Sigmoid colon (tissue), 7 donors: ENCODE data around the gene ZAP70. TPM values are rescaled to one million over a fixed set of nuclear protein-coding genes. Genes with fewer than 3 reads are reported as not detected.

Experiments
- DNase-seq: peaks from one replicate; pipeline ENCODE4 v3.0.0-alpha.2; 2019
- H3K27ac ChIP-seq, 4 donors: fragments of 200-600 bp; sonication (generic); one replicate each; pipeline ENCODE4 v1.5.1; 2016 to 2019; ENCODE audit warnings: mild to moderate bottlenecking in 1 of 4
- H3K27me3 ChIP-seq, 3 donors: fragments of 200-600 bp; sonication (generic); one replicate each; pipeline ENCODE4 v1.5.1; 2019; ENCODE audit warnings: mild to moderate bottlenecking in 1 of 3
- H3K36me3 ChIP-seq, 4 donors: fragments of 200-600 bp; sonication (generic); one replicate each; pipeline ENCODE4 v1.5.1; 2016 to 2019
- H3K4me1 ChIP-seq, 4 donors: fragments of 200-600 bp; sonication (generic); one replicate each; pipeline ENCODE4 v1.5.1; 2017 to 2019
- H3K4me3 ChIP-seq, 4 donors: fragments of 200-600 bp; sonication (generic); one replicate each; pipeline ENCODE4 v1.5.1; 2017 to 2019; ENCODE audit warnings: mild to moderate bottlenecking in 2 of 4, moderate library complexity in 1 of 4
- H3K9me3 ChIP-seq, 4 donors: fragments of 200-600 bp in 3 of 4; sonication (generic) in 3 of 4; one replicate each; pipeline versions ENCODE4 v1.5.1 to v1.6.1; 2013 to 2019
- EP300 ChIP-seq, 4 donors: sonication (generic); formaldehyde crosslinking; IDR thresholded peaks; one replicate each; pipeline ENCODE4 v1.6.1; 2017; ENCODE audit warnings: antibody characterized with exemption in 4 of 4
- POLR2A ChIP-seq, 2 donors: fragments of 450-650 bp; IDR thresholded peaks; one replicate each; pipeline ENCODE4 v1.6.1; 2016; ENCODE audit warnings: antibody characterized with exemption in 2 of 2, mild to moderate bottlenecking in 2 of 2, moderate library complexity in 2 of 2
- POLR2AphosphoS5 ChIP-seq, 4 donors: sonication (generic); formaldehyde crosslinking; IDR thresholded peaks; one replicate each; pipeline ENCODE4 v1.6.1; 2017; ENCODE audit warnings: antibody characterized with exemption in 4 of 4
- WGBS, 2 donors: extraction: QIAGEN DNeasy Blood & Tissue Kit; methylation state at CpG; one replicate each; pipeline ENCODE4 v1.1.7; 2013; 5-methylcytosine and 5-hydroxymethylcytosine counted together
- intact Hi-C: fragments of 100-400 bp; cut with DNase I; formaldehyde crosslinking; loops from one replicate; pipeline ENCODE4 v1.15.1; 2023
- polyA plus RNA-seq, 3 donors: library from polyadenylated mRNA; stranded (reverse); fragments of 200-250 nt; gene quantifications; one replicate each; pipeline ENCODE4 v1.2.3, GENCODE V29; 2013
- total RNA-seq, 4 donors: library from RNA; depleted of rRNA; stranded (reverse); fragments of >200 nt; gene quantifications; one replicate each; pipeline ENCODE4 v1.1.0, GENCODE V29; 2016
- TF ChIP-seq, protein P1 (sequence below), 4 experiments: fragments of 450-650 bp in 3 of 4; fragments of 200-600 bp in 1 of 4; IDR thresholded peaks; one replicate each; pipeline ENCODE4 v1.5.1; 2016 to 2019; ENCODE audit warnings: antibody characterized with exemption in 4 of 4, mild to moderate bottlenecking in 3 of 4, moderate library complexity in 2 of 4
- donor health status: healthy with polysubstance abuse.
- donor health status: Bipolar disorder and iron deficiency.
- donor health status: healthy.

The ZAP70 gene
- total and polyA plus RNA-seq, 7 donors: 1.3 to 28.0 (median 2.5) TPM; not detected in 2

DNA sequence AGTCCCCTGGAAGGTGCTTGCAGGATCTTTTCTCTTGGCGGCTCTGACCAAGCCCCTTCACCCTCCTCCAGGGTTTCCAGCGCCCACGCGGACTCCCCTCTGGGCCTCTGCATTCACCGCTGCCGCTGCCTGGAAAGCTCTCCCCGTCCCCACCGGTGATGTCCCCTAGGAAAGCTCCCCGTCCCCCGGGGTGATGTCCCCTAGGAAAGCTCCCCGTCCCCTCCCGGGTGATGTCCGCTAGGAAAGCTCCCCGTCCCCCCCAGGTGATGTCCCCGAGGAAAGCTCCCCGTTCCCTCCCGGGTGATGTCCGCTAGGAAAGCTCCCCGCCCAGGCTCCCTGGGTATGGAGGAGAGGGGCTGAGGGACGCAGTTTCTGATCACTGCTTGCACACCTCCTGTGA lies 27.9 kb downstream of the ZAP70 start:
- no peak for DNase-seq
- Histone ChIP-seq H3K4me3 (no peak overlapping the region), H3K4me1 (peaks cover 0 to 12% (median 8%) of the 10 kb centered on the region in 4 donors), H3K27ac (no peak overlapping the region), H3K36me3 (no peaks in the 10 kb centered on the region), H3K9me3 (no peaks in the 10 kb centered on the region), H3K27me3 (no peaks in the 10 kb centered on the region)
- intact Hi-C loops: no loop called here
- no peak for TF ChIP-seq POLR2AphosphoS5 (IDR thresholded peaks at IDR 0.05)
- TF ChIP-seq, protein P1, sequence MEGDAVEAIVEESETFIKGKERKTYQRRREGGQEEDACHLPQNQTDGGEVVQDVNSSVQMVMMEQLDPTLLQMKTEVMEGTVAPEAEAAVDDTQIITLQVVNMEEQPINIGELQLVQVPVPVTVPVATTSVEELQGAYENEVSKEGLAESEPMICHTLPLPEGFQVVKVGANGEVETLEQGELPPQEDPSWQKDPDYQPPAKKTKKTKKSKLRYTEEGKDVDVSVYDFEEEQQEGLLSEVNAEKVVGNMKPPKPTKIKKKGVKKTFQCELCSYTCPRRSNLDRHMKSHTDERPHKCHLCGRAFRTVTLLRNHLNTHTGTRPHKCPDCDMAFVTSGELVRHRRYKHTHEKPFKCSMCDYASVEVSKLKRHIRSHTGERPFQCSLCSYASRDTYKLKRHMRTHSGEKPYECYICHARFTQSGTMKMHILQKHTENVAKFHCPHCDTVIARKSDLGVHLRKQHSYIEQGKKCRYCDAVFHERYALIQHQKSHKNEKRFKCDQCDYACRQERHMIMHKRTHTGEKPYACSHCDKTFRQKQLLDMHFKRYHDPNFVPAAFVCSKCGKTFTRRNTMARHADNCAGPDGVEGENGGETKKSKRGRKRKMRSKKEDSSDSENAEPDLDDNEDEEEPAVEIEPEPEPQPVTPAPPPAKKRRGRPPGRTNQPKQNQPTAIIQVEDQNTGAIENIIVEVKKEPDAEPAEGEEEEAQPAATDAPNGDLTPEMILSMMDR (IDR thresholded peaks at IDR 0.05): no peak
- no peak for TF ChIP-seq EP300 (IDR thresholded peaks at IDR 0.05)
- TF ChIP-seq POLR2A (IDR thresholded peaks at IDR 0.05): no peak
- whole genome bisulfite sequencing, 2 donors: 89 to 93% methylated on average over 20 of the region's 20 CpGs

DNA sequence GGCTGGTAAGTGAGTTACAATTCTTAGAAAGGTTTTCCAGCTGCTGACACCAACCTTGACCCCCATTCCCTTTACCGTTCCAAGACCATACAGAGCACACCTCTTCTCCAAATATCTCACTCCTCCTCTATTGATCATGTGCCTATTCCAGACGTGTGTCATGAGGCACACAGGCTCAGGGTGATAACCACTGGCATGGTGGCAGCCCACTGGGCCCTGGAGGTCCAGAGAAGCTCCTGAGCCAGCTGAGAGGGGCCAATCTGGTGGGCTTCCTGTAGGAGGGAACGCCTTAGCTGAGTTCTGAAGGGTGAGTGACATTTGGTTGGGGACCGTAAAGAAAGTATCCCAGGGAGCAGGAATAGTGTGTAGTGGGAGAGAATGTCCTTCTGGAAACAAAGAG lies 28.3 kb downstream of the ZAP70 start:
- DNase-seq: no peak
- Histone ChIP-seq H3K4me3 (no peak overlapping the region), H3K4me1 (peaks cover 0 to 16% (median 10%) of the 10 kb centered on the region in 4 donors), H3K9me3 (no peaks in the 10 kb centered on the region), H3K27ac (no peak overlapping the region), H3K27me3 (no peaks in the 10 kb centered on the region), H3K36me3 (no peaks in the 10 kb centered on the region)
- 72 to 84% methylated on average over 4 of the region's 4 CpGs for WGBS, 2 donors
- no peak for TF ChIP-seq POLR2AphosphoS5 (IDR thresholded peaks at IDR 0.05)
- TF ChIP-seq, protein P1 (IDR thresholded peaks at IDR 0.05): no peak
- no peak for TF ChIP-seq EP300 (IDR thresholded peaks at IDR 0.05)
- no peak for TF ChIP-seq POLR2A (IDR thresholded peaks at IDR 0.05)
- intact Hi-C loops: no loop called here

DNA sequence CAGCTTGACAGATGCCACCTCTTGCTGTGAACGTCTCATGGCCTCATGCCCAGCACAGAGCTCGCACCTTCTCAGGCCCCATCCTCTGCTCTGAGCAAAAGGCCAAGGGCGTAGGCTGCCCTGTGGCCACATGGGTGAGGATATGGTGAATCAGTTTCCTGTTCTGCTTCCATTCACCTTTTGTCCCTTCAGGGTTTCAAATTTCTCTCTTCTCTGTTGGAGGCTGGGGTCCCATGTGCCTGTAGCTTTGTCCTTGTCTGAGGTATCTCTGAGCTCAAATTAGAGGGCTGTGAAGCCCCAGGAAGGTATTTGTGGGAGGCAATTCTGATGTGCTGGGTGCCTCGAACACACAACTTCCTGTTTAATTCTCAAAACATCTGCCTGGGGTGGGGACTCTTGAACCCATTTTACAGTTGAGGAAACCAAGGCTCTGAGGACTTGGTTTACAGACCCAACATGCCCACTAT lies 29.0 kb downstream of the ZAP70 start:
- WGBS, 2 donors: 75 to 79% methylated on average over 4 of the region's 4 CpGs
- no peak for DNase-seq

DNA sequence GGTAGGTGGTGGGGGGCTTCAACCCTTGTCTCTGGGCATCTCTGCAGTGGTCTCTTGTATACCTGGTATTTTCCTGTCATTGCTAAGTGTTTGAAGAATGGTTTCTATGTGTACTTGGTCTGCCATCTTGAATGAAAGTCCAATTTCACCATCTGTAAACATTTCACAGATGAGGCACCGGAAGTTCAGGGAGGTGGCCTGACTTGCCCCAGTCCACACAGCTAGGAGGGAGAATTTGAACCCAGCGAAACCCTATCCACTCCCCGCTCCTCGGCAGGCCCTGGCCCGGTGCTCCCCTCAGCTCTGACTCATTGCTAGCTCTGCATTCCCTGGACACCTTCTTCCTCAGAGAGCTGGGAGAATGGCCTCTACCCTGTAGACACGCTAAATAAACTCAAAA lies 30.5 kb downstream of the ZAP70 start:
- no peak for DNase-seq
- 96 to 97% methylated on average over 6 of the region's 6 CpGs for WGBS, 2 donors
- Histone ChIP-seq H3K27me3 (no peaks in the 10 kb centered on the region), H3K9me3 (no peaks in the 10 kb centered on the region), H3K4me1 (peaks cover 0 to 34% (median 15%) of the 10 kb centered on the region in 4 donors), H3K4me3 (no peak overlapping the region), H3K36me3 (no peaks in the 10 kb centered on the region), H3K27ac (no peak overlapping the region)
- intact Hi-C loops: no loop called here
- TF ChIP-seq POLR2AphosphoS5 (IDR thresholded peaks at IDR 0.05) (no peak), POLR2A (IDR thresholded peaks at IDR 0.05) (no peak), EP300 (IDR thresholded peaks at IDR 0.05) (no peak)
- TF ChIP-seq, protein P1 (IDR thresholded peaks at IDR 0.05): no peak

More for the DNA sequence above, 29.0 kb downstream of the ZAP70 start:
- no peaks in the 10 kb centered on the region for H3K36me3 ChIP-seq
- H3K27me3 ChIP-seq: no peaks in the 10 kb centered on the region
- H3K4me3 ChIP-seq: no peak overlapping the region
- intact Hi-C loops: no loop called here
- peaks cover 0 to 23% (median 14%) of the 10 kb centered on the region in 4 donors for H3K4me1 ChIP-seq
- TF ChIP-seq POLR2AphosphoS5 (IDR thresholded peaks at IDR 0.05) (no peak), POLR2A (IDR thresholded peaks at IDR 0.05) (no peak), EP300 (IDR thresholded peaks at IDR 0.05) (no peak)
- TF ChIP-seq, protein P1 (IDR thresholded peaks at IDR 0.05): no peak
- H3K9me3 ChIP-seq: no peaks in the 10 kb centered on the region
- no peak overlapping the region for H3K27ac ChIP-seq
